Left cardiac atrium (tissue), 4 donors: ENCODE results near the gene ETF1. TPM values are rescaled to one million over a fixed set of nuclear protein-coding genes. Genes with fewer than 3 reads are reported as not detected.
A peak's percentile ranks its signal among the peaks of the same experiment; 100 is the strongest.
"Not testable (repeated sequence)": the region's sequence is repeated elsewhere in the genome, so short reads cannot be mapped to it uniquely, and the experiment has no call there.

Experiments used
- ATAC-seq, 2 donors: fragments of 200-7000 bp; cut with Tn5 transposase; one replicate each; pipeline ENCODE4 v1.9.1; 2020; ENCODE audit warnings: mild to moderate bottlenecking in 2 of 2, moderate library complexity in 2 of 2
- DNase-seq: peaks from one replicate; pipeline ENCODE4 v3.0.0-alpha.2; 2020
- intact Hi-C, 2 donors: fragments of 100-400 bp; cut with DNase I; formaldehyde crosslinking; loops; one replicate each; pipeline versions ENCODE4 v1.14.1 to v1.15.1; 2022 to 2023
- total RNA-seq, 2 donors: library from RNA; stranded (reverse); fragmentation: NEBNext Ultra II Directional; extraction: Animal tissue kit (Norgen Biotek cat#: 25700); gene quantifications; one replicate each; pipeline ENCODE4 v1.2.1, GENCODE V29; 2021
- donor health status: DM: no; HTN: yes; CAD: no.
- donor health status: DM: no; HTN: yes; CAD: no; lungs with severe emphysema.
- donor health status: DM: yes; HTN: yes; CAD: no.
- donor health status: Dilated cardiomyopathy.

The ETF1 gene
- total RNA-seq, 2 donors from 2014 or later = 74.0 to 106 TPM

DNA sequence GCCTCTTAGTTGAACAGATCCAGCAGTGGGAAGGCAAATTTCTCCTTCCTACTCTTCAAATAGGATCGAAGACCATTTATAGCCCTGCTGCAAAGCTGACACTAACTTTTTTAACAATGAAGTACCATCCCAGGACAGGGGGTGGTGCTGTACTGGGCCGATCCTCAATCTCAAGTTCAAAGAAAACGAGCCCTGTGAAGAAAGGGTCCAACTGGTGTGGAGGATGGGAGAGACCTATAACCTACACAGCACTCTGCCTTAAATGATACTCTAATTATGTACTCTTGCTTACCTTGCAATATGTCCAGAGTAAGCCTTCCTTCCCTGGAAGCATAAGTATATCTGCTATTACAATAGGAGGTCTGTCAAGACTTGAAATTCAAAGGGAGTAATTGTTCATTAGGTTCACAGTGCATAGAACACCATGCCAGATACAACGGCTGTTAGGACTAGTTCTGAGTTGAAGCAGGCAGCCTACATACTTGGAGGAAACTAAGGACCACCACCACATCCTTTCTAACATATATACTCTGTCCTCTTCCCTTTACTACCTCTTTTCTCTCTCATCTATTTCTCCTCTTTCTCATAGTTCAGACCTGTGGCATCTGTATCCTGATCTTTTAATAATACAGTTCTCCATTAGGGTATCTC is 6.2 kb downstream of the ETF1 start:
- DNase-seq = no peak
- intact Hi-C loops = no loop called here
- peak in 1 of 2 donors; percentile 29 for ATAC-seq

DNA sequence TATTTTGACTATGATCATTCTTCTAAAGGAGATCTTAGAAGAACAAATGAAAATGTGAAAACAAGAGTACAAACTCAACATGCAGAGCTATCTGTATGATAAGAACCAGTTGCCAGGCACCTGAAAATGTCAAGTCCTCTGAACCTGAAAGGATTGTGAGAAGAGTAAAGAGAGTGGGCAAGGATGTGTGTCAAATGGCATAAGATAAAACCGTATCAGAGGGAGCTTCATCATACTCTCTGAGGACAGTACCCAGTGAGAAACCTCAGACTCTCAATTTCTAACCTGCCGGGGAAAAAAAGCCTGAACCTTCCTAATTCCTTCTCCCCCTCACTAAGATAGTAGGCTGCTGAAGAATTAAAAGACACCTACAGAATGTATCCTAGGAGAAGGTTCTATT is 6.8 kb downstream of the ETF1 start:
- ATAC-seq = peak in 1 of 2 donors; percentile 33
- no peak for DNase-seq

DNA sequence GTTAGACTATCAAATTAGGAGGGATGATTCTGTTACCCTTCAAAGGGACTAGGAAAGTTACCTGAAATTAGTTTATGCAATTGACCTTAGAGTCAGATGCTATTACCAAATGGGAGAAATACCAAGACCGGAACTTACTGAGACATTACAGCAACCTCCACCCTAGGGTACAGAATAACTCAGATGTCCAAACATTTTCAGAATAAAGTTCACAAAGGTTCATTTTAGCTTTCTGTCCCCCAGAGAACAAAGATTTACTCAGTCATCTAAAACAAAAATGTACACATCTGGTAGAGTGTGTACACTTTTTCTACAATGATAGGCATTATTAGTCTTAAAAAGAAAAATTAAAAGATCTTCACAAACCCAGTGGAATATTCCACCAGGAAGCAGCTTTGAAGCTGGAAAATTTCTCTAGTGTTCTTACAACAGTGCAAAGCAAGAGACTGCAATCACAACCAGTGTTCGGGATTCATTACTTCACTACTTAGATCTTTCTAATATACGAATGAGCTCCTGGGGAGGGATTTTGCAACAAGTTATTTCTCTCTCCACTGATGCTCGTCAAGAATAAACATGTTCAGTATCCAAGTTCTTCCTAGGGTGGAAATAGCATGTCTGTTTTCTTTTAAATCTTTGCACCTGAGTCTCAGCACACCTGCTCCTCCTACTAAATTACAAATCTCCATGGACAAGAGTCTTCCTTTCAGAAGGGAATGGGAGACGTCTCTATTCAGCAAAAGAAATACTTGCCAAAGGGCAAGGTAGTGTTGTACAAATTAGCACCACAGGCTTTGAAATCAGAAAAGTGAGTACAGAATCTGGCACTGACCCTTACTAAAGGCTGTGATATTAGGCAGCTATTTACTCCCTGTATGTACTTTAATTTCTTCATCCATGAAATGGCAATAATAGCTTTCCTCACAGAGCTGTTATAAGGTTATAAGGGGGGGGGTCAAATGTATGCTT is 8.8 kb downstream of the ETF1 start:
- DNase-seq = no peak
- intact Hi-C loops = no loop called here
- ATAC-seq = peak in 1 of 2 donors; percentile 72

More for the DNA sequence above, 6.8 kb downstream of the ETF1 start:
- intact Hi-C loops = no loop called here

DNA sequence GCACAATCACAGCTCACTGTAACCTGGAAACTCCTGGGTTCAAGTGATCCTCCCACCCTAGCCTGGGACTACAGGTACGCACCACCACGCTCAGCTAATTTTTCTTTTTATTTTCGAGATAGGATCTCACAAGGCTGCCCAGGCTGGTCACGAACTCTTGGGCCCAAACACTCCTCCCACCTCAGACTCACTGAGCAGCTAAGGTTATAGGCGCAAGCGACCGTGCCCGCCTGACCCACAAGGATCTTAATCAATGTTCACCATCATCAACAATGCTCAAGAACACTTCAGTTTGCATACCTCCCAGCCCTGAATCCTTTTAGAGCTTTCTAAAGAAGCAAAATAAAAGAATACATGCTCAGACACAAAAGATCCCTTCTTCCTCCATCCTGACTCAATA is 13.2 kb downstream of the ETF1 start:
- ATAC-seq (no peak), DNase-seq (no peak)
- intact Hi-C loops = no loop called here

DNA sequence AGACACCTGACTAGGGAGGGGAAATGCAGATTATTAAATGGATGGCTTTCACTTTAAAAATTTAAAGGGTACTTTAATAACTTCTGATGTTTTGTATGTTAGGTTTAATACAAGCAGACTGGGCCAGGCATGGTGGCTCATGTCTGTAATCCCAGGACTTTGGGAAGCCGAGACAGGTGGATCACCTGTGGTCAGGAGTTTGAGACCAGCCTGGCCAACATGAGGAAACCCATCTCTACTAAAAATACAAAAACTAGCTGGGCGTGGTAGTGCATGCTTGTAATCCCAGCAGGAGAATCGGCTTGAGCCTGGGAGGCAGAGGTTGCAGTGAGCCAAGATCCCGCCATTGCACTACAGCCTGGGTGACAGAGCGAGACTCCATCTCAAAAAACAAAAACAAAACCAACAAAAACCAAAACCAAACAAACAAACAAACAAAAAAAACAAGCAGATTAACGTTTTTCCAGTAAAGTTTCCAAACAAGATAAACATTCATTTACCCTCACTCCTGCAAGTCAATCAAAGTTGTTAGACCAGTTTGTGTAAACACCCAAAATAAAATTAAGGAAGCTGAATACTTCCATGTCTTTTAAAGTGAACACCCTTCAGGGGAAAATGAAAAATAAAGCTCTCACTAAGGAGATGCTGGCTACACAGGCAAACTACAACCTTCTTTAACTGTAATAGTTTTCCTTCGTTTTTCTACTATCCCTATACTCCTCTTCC is 14.1 kb downstream of the ETF1 start:
- intact Hi-C loops = no loop called here

DNA sequence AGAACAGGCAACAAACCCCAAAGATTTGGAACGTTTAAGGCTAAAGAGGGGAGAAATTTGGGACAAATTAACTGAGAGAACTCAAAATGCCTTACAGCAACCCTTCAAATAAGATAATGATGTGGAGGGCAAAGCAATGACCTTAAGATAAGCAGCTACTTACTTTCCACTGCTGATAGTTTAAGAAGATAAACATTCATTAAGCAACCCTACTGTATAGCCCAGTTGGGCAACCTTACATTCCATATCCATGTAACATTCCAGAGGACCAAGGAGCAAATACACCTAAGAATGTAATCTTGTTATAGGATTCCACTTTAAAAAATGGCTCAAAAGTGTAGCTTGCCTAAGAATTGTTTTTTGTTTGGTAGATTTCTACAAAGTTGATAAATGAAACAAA is 14.8 kb downstream of the ETF1 start:
- no peak for DNase-seq

More for the DNA sequence above, 14.1 kb downstream of the ETF1 start:
- DNase-seq (no peak), ATAC-seq (no peak)

DNA sequence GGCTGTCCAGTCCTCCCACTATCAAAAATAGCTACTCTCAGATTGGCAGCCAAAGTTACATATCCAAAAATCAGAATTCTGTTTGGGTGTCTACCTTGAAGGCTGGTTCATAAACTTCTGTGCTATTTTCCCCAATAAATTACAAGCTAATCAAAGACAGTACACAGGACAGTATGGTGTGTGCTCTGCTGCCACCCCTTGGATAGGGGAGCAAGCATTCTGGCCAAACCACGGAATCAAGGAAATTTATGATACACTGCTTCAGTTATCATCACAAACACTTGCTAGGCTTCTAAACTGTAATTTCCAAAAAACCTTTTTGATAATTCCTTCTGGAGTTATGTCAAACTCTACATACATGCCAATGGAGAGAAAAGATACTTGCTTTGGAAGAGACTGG is 15.9 kb downstream of the ETF1 start:
- ATAC-seq (peak in 1 of 2 donors; percentile 20), DNase-seq (no peak)
- intact Hi-C loops = no loop called here

More for the DNA sequence above, 14.8 kb downstream of the ETF1 start:
- ATAC-seq = peak in 1 of 2 donors; percentile 24
- intact Hi-C loops = no loop called here

DNA sequence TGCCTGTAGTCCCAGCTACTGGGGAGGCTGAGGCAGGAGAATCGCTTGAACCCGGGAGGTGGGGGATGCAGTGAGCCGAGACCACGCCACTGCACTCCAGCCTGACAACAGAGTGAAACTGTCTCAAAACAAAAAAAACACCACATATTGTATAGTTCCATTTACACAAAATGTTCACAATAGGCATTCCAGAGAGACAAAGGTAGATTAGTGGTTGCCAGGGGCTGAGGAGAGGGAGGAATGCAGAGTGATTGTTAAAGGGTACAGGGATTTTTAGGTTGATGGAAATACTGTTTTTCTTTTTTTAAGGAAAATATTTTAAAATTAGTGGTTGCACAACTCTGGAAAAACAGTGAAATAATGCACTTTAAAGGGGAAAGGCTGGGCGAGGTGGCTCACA is 19.6 kb downstream of the ETF1 start:
- intact Hi-C loops = no loop called here
- no peak for ATAC-seq

DNA sequence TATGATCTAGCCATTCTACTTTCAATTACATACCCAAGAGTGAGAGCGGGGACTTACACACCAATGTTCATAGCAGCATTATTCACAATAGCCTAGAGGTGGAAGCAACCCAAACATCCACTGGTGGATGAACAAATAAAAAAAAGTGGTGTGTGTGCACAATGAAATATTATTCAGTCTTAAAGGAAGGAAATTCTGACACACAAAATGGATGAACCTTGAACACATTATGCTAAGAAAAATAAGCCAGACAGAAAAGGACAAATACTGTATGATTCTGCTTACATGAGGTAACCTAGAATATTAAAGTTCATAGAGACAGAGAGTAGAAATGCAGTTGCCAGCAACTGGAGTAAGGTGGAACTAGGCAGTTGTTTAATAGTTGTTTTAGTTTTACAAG is 22.1 kb downstream of the ETF1 start:
- no peak for DNase-seq
- no peak for ATAC-seq
- intact Hi-C loops = no loop called here

More for the DNA sequence above, 19.6 kb downstream of the ETF1 start:
- no peak for DNase-seq

DNA sequence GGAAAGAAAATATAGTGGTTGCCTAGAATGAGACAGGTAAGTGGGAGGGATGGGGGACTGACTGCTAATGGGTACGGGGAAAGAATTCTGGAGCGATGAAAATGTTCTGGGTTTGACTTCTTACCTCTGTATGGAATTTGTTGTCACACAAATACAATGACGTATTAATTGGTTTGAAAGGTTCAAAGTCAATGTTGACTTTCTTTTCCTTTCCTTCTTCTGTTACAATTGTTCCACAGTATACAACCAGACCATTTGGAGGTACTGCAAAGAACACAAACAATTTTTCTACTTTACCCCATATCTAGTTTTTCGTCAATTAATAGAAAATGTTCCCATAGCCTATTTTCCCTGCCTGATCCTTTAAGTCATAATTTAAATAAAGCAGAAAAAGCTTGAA is 25.6 kb downstream of the ETF1 start:
- intact Hi-C loops = no loop called here
- DNase-seq (no peak), ATAC-seq (no peak)

DNA sequence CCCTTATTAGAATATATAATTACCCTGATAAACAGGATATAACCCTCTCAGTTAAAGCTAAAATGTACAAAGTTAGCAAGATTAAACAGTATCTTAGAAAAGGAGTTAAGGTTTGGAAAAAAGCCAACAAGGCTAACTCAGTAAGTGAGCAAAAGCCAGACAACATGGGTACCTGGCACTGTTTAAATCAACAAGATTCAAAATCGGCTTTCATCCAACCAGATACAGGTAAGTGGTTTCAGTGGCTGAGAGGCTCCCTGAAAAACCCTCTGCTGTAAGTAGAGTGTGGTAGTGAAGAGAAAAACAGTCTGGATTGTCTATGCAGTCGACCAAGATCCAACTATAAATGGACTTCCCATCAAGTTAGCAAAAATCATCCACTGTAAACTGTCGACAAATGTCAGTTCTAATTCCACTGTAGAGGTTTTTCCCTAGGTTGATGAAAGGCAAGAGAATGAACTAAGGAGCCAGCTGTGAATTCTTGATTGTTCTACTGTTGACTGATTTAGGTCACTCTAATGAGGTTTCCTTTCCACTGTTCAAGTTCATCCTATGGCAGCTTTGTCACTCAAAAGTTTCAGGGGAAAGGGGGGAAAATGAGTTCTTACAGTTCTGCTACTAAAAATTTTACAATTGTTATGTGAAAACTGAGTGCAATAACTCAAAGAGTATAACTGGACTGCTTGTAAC is 27.3 kb downstream of the ETF1 start:
- intact Hi-C loops = no loop called here
- ATAC-seq (no peak), DNase-seq (no peak)

DNA sequence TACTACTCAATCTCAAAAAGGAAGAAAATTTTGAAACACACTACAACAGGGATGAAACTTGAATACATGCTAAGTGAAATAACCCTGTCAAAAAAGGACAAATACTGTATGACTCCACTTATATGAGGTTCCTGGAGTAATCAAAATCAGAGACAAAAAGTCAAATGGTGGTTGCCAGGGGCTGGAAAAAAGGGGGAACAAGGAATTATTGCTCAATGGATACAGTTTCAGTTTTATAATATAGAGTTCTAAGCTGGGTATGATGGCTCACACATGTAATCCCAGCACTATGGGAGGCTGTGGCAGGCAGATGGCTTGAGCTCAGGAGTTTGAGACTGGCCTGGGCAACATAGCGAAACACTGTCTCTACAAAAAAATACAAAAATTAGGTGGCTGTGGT is 29.0 kb downstream of the ETF1 start:
- no peak for ATAC-seq
- DNase-seq = no peak
- intact Hi-C loops = no loop called here

DNA sequence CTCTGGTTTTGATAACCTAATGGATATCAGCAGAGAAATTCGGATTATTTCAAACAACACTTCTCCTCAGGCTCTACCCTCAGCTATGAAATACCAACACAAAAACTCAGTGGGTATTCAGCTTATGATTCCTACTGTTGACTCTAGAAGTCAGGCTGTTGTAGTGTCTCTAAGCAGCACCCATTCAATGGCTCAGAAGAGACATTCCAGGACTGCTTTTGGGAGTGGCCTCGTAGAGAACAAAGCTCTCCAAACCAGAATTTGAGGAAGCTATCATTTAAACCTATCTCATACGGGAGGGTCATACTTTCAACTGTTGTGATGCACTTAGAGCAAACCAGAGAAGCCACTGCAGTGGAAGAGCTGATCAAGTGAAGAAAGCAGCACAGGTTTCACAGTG is 34.1 kb downstream of the ETF1 start:
- intact Hi-C loops = no loop called here

DNA sequence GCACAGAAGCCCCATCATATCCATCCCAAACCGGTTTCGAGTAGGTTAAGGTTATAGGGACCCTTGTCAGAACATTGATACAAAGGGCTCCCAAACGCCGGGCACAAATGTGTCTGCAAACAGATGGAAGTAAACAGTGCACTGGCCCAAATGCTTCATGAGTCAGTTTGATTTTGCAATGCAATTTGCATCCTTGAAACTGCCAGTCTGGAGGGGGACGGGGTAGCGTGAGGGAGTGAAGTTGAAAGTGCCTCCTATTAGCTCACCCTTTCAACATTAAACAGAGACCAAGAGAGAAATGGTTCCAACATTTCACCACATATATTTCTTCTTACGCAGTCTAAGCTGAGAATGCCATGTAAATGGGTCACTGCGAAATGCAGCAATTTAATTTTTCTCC is 35.6 kb downstream of the ETF1 start:
- DNase-seq, intact Hi-C loops: not testable (repeated sequence)
- peak in 1 of 2 donors; percentile 4 for ATAC-seq

More for the DNA sequence above, 34.1 kb downstream of the ETF1 start:
- ATAC-seq (no peak), DNase-seq (no peak)

DNA sequence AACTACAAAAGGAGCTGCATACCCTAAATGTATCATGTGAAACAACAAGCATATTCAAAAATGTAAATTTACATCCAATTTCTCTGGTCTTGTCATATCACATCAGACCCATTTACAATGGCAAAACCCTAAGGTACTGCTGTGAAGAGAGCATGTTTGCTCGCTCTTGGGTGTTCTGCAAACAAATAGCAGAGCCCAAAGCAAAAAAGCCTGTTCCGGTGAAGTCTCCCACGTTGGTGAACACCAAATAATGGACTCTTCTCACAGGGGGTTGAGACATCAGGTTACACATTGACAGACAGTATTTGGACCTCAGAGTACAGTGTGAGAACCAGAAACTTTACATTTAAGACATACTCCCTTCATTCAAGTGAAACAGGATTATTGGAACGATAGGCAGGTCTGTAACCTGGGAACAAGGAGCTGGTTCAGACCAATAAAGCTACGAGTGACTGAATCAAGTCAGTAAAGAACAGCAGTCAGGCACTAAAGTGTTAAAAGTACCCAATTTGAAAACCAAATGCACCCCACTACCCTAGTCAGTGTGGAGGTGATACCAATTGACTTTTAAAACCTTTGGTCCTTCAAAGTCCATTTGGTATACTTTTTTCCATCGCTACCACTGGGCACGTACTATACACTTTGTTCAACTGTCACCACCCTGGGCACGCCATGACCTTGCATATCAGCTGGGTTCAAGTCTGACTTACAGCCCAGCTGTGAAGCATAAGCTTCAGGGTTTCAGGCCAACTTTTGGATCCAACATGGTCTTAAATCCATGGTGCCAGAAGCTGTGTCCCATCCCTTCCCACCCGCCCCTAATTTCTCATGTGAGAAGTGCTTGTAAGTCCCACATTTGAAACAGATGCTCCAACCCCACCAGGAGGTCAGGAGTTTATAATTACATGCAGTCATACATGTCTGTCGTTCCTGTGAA is 36.4 kb downstream of the ETF1 start:
- DNase-seq (no peak), ATAC-seq (no peak)
- intact Hi-C loops = no loop called here

DNA sequence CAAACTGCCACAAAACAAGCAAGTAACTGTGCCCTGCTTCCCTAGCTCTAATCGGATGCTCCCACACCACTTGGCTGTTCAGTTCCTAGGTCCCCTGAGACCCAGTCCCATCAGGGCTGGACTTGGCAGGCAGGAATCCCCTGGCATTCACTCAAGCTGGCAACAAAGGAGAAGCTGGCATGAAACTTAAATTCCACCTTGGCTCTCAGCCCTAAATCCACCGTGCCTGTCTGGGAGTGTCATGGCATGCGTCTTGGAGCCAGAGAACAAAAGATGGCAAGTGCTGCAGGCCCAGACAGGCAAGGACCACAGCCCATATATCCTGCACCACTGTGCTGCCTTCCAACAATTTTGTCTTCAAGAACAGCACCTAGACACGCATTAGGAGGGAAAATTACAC is 38.2 kb downstream of the ETF1 start:
- no peak for DNase-seq
- peak; percentile 60 to 82 for ATAC-seq
- intact Hi-C loops = no loop called here

DNA sequence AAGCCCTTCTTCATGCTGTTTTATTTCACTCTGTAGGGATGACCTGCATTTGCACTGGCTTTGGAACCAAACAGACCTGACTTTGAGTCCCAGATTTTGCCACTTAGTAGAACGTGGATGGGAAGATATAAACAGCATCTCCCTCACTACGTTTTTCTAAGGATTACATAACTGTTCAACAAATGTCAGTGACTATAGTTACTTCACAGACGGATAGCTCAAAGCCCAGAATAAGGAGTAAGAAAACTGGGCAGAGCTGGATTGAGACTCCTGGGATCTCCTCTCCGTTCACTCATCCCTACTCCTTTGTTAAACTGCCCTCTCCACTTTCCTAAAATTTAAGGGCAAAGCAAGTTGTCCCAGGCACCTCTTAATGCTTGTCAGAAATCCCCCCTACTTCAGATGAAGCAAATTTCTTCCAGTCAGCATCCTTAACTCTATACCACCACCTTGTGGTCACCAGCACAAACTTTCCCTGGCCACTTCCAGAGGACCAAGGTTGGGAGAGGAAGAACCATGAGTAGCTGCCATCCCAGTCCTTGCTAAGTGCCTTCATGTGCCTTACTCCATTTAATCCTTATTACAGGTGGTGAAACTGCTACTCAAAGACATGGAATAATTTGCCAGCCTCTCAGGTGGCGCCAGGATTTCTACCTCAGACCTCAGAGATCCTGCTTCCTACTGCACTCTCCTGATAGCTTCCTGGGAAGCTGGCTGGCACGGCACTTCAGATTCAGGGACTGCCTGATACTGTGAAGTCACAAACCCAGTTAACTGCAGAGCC is 39.4 kb downstream of the ETF1 start:
- no peak for DNase-seq
- intact Hi-C loops = loop anchor here in 1 of 2 donors (2.0 kb wide), 1 partner anchor 53 kb away; no protein-coding TSS in a partner anchor
- ATAC-seq = peak; percentile 76
